Inflammatory macrophage treated with lipopolysaccharide for 4 hours (primary cell): ENCODE results near the gene TAS2R4.
A peak's percentile ranks its signal among the peaks of the same experiment; 100 is the strongest.
"Not testable (repeated sequence)": the region's sequence is repeated elsewhere in the genome, so short reads cannot be mapped to it uniquely, and the experiment has no call there.

Experiments used
- DNase-seq: peaks from one replicate; pipeline ENCODE4 v3.0.0-alpha.2; 2020

TAS2R4 gene

GRCh38 chr7:141776374-141776773, at the start of gene TAS2R4:
Gene TAS2R4, plus strand, starts transcription at chr7:141776674. Its CDS starts 1,815 bp downstream, at chr7:141778489.
- no peak for DNase-seq

- DNase-seq, result no peak
Observed at GRCh38 chr7:141729020-141729419, 47.5 kb upstream of the TAS2R4 start.

- DNase-seq, result no peak
Observed at GRCh38 chr7:141731476-141732149, 44.9 kb upstream of the TAS2R4 start.

GRCh38 chr7:141737118-141737835, 39.2 kb upstream of the TAS2R4 start:
- DNase-seq, result peak; percentile 26

GRCh38 chr7:141737836-141738591, 38.5 kb upstream of the TAS2R4 start, which contains the start of gene SSBP1:
Gene SSBP1, plus strand, starts transcription at chr7:141738358. Its CDS starts 809 bp downstream, at chr7:141739167.
- peak; percentile 96 for DNase-seq

GRCh38 chr7:141738592-141739013, 37.9 kb upstream of the TAS2R4 start:
- DNase-seq, result no peak

GRCh38 chr7:141739250-141739649, 37.2 kb upstream of the TAS2R4 start:
- no peak for DNase-seq

- no peak for DNase-seq
Observed at GRCh38 chr7:141742229-141742628, 34.2 kb upstream of the TAS2R4 start.

- no peak for DNase-seq
Observed at GRCh38 chr7:141744131-141744530, 32.3 kb upstream of the TAS2R4 start.

- DNase-seq, result no peak
Observed at GRCh38 chr7:141748396-141748795, 28.1 kb upstream of the TAS2R4 start.

- DNase-seq, result not testable (repeated sequence)
Observed at GRCh38 chr7:141751904-141752303, 24.6 kb upstream of the TAS2R4 start.

GRCh38 chr7:141752634-141753033, 23.8 kb upstream of the TAS2R4 start:
- no peak for DNase-seq

- peak; percentile 32 for DNase-seq
Observed at GRCh38 chr7:141754939-141755338, 21.5 kb upstream of the TAS2R4 start.

GRCh38 chr7:141763797-141764196, 12.7 kb upstream of the TAS2R4 start, which contains the start of gene TAS2R3:
Gene TAS2R3, plus strand, starts transcription at chr7:141764097. Its CDS starts 62 bp downstream, at chr7:141764159.
- DNase-seq, result no peak

GRCh38 chr7:141770083-141770583, 6.3 kb upstream of the TAS2R4 start:
- DNase-seq, result not testable (repeated sequence)

- peak; percentile 60 for DNase-seq
Observed at GRCh38 chr7:141785706-141786552, 9.5 kb downstream of the TAS2R4 start.

GRCh38 chr7:141788296-141788695, 11.8 kb downstream of the TAS2R4 start:
- no peak for DNase-seq

GRCh38 chr7:141789917-141790316, 13.4 kb downstream of the TAS2R4 start, which contains the start of gene TAS2R5:
Gene TAS2R5, plus strand, starts transcription at chr7:141790217. Its CDS starts 145 bp downstream, at chr7:141790362.
- no peak for DNase-seq

GRCh38 chr7:141792526-141792925, 16.1 kb downstream of the TAS2R4 start:
- DNase-seq, result no peak

GRCh38 chr7:141820067-141820466, 43.6 kb downstream of the TAS2R4 start:
- DNase-seq, result no peak

- not testable (repeated sequence) for DNase-seq
Observed at GRCh38 chr7:141822432-141822831, 46.0 kb downstream of the TAS2R4 start.
